Smooth muscle cell (in vitro differentiated cells): Measurements from ENCODE around the gene TRMT11. TPM values are rescaled to one million over a fixed set of nuclear protein-coding genes. Genes with fewer than 3 reads are reported as not detected.

Source experiments
- DNase-seq: peaks from one replicate; lab custom pipeline; 2025; ENCODE audit not compliant: unreplicated experiment; lab: John Stamatoyannopoulos, UW
- H2AFZ ChIP-seq: fragments of 200-600 bp; sonication (generic); 2 replicates; pipeline ENCODE4 v1.6.0; 2016; ENCODE audit warnings: antibody characterized with exemption, low read depth, mild to moderate bottlenecking
- H3F3A ChIP-seq: fragments of 200-600 bp; sonication (generic); 2 replicates; pipeline ENCODE4 v1.6.0; 2017; ENCODE audit warnings: antibody characterized with exemption, low read depth
- H3K27ac ChIP-seq: fragments of 200-600 bp; sonication (generic); 2 replicates; pipeline ENCODE4 v1.5.1; 2016; ENCODE audit warnings: low read depth, mild to moderate bottlenecking
- H3K27me3 ChIP-seq: fragments of 200-600 bp; sonication (generic); 2 replicates; pipeline ENCODE4 v1.6.1; 2016; ENCODE audit warnings: low read depth, mild to moderate bottlenecking
- H3K36me3 ChIP-seq: fragments of 200-600 bp; sonication (generic); 2 replicates; pipeline ENCODE4 v1.5.1; 2016; ENCODE audit warnings: low read depth
- H3K4me1 ChIP-seq: fragments of 200-600 bp; sonication (generic); 2 replicates; pipeline ENCODE4 v1.5.1; 2016; ENCODE audit warnings: low read depth
- H3K4me2 ChIP-seq: fragments of 200-600 bp; sonication (generic); 2 replicates; pipeline ENCODE4 v1.6.0; 2016; ENCODE audit warnings: mild to moderate bottlenecking
- H3K4me3 ChIP-seq: fragments of 200-600 bp; sonication (generic); 2 replicates; pipeline ENCODE4 v1.5.1; 2016; ENCODE audit warnings: mild to moderate bottlenecking
- H3K79me2 ChIP-seq: fragments of 200-600 bp; sonication (generic); 2 replicates; pipeline ENCODE4 v1.6.0; 2016; ENCODE audit warnings: low read depth, mild to moderate bottlenecking
- H3K9ac ChIP-seq: fragments of 200-600 bp; sonication (generic); 2 replicates; pipeline ENCODE4 v1.6.0; 2016; ENCODE audit warnings: low read depth
- H3K9me3 ChIP-seq: fragments of 200-600 bp; sonication (generic); replicated peaks from 2 replicates; pipeline ENCODE4 v1.5.1; 2016; ENCODE audit warnings: low read depth
- H4K20me1 ChIP-seq: fragments of 200-600 bp; sonication (generic); 2 replicates; pipeline ENCODE4 v1.6.0; 2016; ENCODE audit warnings: low read depth
- CTCF ChIP-seq: fragments of 200-600 bp; sonication (generic); IDR thresholded peaks from 2 replicates; pipeline ENCODE4 v1.5.1; 2017; ENCODE audit warnings: borderline replicate concordance, mild to moderate bottlenecking, antibody characterized with exemption; ENCODE audit not compliant: insufficient read depth, poor library complexity, severe bottlenecking
- WGBS: methylation state at CpG from one replicate; pipeline ENCODE4 v1.1.7; 2016; ENCODE audit warnings: low lambda C conversion rate; 5-methylcytosine and 5-hydroxymethylcytosine counted together
- polyA plus RNA-seq: library from polyadenylated mRNA; unstranded; fragments of >200 nt; fragmentation: Nextera tagmentation; extraction: Ambion mirVana; gene quantifications from 2 replicates; pipeline ENCODE4 v1.2.1, GENCODE V29; 2016
- small RNA-seq: library from RNA; depleted of rRNA; stranded (forward); fragments of <200 nt; gene quantifications from one replicate; pipeline ENCODE3, GENCODE V24; 2014
- total RNA-seq: library from RNA; depleted of rRNA; stranded (reverse); fragments of >200 nt; gene quantifications from 2 replicates; pipeline ENCODE4 v1.2.3, GENCODE V29; 2014

The TRMT11 gene
- total and polyA plus RNA-seq, 2 experiments from 2014 or later = 12.8 to 21.6 TPM

DNA sequence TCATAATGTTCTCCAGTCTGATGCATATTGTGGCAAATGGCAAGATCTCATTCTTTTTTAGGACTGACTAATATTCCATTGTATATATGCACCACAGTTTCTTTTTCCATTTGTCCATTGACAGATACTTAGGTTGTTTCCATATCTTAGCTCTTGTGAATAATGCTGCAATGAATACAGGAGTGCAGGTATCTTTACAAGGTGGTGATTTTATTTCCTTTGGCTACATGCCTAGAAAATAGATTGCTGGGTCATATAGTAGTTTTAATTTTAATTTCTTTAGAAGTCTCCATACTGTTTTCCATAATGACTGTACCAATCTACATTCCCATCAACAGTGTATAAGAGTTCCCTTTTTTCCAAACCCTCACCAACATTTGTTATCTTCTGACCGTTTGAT is 97.5 kb downstream of the TRMT11 start:
- Histone ChIP-seq H3K27ac (no peak overlapping the region), H2AFZ (no peak overlapping the region), H3K79me2 (no peaks in the 10 kb centered on the region), H3K4me1 (no peaks in the 10 kb centered on the region), H3K27me3 (no peaks in the 10 kb centered on the region), H3K36me3 (no peaks in the 10 kb centered on the region), H3K9me3 (peaks cover 3% of the 10 kb centered on the region), H4K20me1 (no peaks in the 10 kb centered on the region), H3K9ac (no peak overlapping the region), H3K4me2 (no peak overlapping the region), H3F3A (no peaks in the 10 kb centered on the region), H3K4me3 (no peak overlapping the region)
- no peak for DNase-seq
- 97% methylated on average over 1 of the region's 1 CpG for WGBS
- TF ChIP-seq CTCF = no peak

- Histone ChIP-seq H3K4me2 (no peak overlapping the region), H3F3A (no peaks in the 10 kb centered on the region), H3K9me3 (peaks cover 3% of the 10 kb centered on the region), H3K4me3 (no peak overlapping the region), H3K4me1 (peaks cover 1% of the 10 kb centered on the region), H4K20me1 (no peaks in the 10 kb centered on the region), H3K9ac (no peak overlapping the region), H3K79me2 (no peaks in the 10 kb centered on the region), H3K27ac (no peak overlapping the region), H2AFZ (no peak overlapping the region), H3K36me3 (no peaks in the 10 kb centered on the region), H3K27me3 (no peaks in the 10 kb centered on the region)
- 91% methylated on average over 3 of the region's 3 CpGs for WGBS
- no peak for TF ChIP-seq CTCF
- no peak for DNase-seq
These were observed 100.2 kb downstream of the TRMT11 start for GRCh38 chr6:126086560-126086959.

Small RNA genes within 50 kb of the gene (small RNA-seq; reads per million reads assigned to genes)
- not detected for gene RNA5SP216

Other genes starting within 250 kb of the TRMT11 start
- 17.2 and 21.2 TPM in 2 replicates for gene HEY2, start 236.9 kb upstream of the TRMT11 start, total RNA-seq
- gene HEY2, start 236.9 kb upstream of the TRMT11 start, polyA plus RNA-seq = 23.6 and 35.2 TPM in 2 replicates
- 44.0 and 57.8 TPM in 2 replicates for gene NCOA7, start 195.6 kb upstream of the TRMT11 start, total RNA-seq
- gene NCOA7, start 195.6 kb upstream of the TRMT11 start, polyA plus RNA-seq = 35.7 and 38.1 TPM in 2 replicates
- 13.1 and 21.2 TPM in 2 replicates for gene HINT3, start 29.8 kb upstream of the TRMT11 start, total RNA-seq
- 6.8 and 10.0 TPM in 2 replicates for gene HINT3, start 29.8 kb upstream of the TRMT11 start, polyA plus RNA-seq